HG03025 (cell line): Measurements from ENCODE around the gene PLA1A.
"Not testable (repeated sequence)": the region's sequence is repeated elsewhere in the genome, so short reads cannot be mapped to it uniquely, and the experiment has no call there.

ENCODE experiments used
- ATAC-seq: cut with Tn5 transposase; IDR thresholded peaks from one replicate; pipeline ENCODE4 v1.9.1; 2021; ENCODE audit warnings: mild to moderate bottlenecking, moderate library complexity; ENCODE audit not compliant: unreplicated experiment, low FRiP score

PLA1A gene, protein sequence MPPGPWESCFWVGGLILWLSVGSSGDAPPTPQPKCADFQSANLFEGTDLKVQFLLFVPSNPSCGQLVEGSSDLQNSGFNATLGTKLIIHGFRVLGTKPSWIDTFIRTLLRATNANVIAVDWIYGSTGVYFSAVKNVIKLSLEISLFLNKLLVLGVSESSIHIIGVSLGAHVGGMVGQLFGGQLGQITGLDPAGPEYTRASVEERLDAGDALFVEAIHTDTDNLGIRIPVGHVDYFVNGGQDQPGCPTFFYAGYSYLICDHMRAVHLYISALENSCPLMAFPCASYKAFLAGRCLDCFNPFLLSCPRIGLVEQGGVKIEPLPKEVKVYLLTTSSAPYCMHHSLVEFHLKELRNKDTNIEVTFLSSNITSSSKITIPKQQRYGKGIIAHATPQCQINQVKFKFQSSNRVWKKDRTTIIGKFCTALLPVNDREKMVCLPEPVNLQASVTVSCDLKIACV

DNA sequence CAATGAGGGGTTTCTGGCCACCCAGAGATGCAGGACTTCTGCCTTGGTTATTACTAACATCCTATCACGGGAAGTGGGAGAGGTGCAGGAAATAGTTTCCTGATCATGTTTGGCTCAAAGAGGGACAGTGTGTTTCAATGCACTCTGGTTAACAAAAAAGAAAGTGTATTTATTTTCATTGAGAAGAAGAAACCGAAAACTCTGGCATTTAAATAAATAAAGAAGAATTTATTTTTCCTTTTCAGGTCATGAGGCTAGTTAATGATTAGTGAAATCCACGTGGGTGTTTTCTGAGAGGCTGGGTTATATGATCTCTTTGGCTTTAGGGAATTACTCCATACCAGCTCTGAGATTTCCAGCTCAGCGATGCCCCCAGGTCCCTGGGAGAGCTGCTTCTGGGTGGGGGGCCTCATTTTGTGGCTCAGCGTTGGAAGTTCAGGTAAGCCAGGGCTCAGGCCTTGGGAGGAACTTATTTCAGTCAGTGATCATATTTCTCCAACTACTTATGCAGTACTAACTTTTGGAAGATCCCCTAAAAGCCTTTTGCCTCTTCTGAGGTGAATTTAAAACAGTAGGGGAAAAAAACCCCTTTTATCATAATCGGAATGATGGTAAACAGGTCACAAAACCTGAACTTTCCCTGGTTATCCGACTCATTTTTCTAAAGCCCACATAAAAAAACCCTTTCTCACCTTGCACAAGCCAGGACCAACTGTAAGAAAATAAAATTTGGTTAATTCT, at the start of gene PLA1A:
PLA1A (plus strand) TSS at position 338 of the 741 bp plus-strand sequence; CDS start at position 367, 29 bp downstream.
- no peak for ATAC-seq

DNA sequence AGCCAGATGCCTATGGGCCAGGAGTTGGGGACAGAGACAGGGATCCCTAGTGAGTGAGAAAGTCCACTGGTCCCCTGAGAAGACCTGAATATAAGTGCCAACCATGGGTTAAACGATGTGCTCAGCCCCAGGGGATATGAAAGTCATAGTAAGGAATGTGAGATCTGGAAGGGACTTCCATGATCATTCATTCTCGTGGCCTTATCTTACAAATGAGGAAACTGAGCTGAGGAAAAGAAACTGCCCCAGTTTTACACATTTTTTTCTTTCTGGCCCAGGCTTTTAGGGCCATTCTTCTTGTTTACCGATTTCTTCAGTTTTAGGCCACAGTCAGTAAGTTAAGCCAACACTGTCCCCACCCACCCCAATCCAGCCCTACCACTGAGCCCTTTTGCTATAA, 49.3 kb upstream of the PLA1A start:
- no peak for ATAC-seq

DNA sequence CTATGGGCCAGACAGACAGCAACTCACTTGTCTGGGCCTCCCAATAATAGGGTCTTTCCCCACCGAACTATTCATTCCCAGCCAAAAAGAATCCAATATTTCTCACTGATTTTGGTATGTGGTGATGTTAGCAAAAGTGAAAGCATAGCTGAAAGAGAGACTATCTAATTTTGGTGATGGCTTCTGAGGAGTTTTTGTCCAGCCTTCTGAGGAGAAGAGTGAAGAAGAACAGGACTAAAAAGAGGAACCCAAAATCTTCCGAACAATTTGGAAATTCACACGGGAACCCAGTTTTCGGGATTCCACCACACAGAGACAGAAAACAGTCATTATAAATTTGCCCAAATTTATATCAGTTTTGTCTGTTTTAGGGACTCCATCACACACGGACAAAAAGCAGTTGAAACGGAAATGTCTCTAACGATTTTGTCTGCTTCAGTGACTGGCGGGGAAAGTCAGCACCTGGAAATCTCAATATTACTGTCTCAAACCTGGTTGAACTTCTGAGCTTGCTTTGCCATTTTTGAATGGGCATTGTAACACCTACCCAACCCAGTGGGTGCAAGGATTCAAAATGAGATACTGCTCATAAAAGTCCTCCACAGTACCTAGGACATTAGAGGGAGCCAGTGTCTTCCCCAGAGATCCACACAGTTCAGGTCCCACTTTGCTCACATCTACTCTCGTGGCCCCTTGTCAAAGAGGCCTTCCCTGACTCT, 47.3 kb upstream of the PLA1A start:
- ATAC-seq = no peak

DNA sequence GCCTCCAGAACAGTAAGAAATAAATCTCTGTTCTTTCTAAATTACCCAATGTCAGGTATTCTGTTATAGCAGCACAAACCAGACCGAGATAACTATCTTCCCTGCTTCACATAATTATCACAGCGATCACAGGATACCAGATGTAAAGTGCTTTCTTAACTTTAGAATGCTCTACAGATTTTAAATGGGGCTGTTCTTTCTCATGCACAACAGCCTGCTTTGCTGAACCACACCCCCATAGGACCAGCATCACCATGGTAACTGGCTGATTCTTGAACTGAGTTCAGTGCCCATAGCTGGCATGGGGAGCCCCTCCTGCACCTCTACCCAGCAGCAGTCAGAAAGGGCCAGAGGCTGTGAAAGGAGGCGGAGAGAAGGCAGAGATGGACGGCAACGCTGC, 46.1 kb upstream of the PLA1A start:
- no peak for ATAC-seq

DNA sequence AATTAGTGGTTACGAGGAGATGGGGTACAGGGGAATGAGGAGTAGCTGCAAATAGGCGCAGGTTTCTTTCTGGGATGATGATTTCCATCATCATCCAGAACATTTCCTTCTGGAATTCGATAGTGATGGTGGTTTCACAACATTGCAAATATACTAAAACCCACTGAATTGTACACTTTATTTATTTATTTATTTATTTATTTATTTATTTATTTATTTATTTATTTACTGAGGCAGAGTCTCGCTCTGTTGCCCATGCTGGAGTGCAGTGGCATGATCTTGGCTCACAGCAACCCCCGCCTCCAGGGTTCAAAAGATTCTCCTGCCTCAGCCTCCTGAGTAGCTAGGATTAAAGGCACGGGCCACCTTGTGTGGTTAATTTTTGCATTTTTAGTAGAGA, 44.8 kb upstream of the PLA1A start:
- not testable (repeated sequence) for ATAC-seq

DNA sequence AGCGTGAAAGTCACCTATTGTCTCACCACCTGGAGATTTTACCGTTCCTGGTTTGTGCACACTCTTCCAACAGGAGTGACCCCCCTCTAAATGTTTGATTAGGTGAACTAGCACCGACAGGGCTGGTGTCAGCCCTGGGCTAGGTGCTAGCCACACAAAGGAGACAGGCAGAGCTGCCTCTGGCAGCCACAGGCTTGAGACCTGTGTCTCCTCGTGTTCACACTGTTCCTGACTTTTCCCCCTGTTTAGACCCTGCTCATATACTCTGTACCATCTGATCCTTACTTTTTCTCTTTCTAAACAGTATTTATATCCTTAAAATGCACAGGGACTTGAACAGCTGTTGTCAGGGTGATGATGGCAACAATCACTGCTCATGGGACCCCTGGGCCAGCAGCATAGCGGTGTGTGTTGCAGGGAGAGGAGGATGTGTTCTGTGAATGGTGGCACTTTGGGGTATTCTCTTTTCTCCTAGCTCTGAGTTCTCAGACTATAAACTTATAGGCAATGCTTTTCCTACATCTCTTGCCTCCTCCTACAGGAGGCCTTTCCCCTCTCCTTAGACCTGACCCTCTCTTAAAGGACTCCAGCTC, 43.8 kb upstream of the PLA1A start:
- no peak for ATAC-seq

DNA sequence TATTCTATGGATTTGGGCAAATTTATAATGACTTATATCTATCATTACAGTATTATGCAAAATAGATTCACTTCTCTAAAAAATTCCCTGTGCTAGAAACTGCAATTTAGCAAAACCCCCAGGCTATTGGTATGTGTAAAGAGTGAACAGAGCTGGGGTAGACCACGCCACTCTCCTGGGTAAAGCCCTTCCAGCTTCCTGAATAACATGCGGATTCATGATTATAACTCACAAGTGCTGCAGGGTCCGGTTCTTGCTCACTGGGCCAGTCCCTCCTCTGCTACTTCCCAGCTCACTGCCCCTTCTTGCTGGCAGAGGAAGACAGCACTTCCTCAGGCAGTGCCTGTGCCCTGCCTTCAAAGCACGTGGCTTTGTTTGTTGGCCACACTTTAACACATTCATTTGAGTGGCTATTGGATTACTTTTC, 42.4 kb upstream of the PLA1A start:
- ATAC-seq = no peak

DNA sequence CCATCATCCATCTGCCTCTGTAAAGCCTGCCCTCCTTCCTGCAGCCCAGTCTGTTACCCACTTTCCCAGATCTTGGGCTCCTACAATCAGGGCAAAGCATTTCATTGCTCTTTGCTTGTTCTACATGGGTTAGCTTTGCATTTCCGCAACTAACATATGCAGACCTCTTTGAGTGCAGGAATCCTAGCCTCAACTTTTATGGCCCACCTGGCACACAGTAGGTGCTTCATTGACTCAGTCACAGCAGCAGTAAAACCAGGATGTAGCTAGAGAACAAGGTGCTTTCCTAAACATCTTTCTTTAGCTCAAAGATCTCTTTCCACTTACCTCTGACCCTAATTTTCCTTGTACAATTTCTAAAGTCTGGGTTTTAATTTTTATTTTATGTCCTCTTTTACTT, 41.8 kb upstream of the PLA1A start:
- no peak for ATAC-seq

DNA sequence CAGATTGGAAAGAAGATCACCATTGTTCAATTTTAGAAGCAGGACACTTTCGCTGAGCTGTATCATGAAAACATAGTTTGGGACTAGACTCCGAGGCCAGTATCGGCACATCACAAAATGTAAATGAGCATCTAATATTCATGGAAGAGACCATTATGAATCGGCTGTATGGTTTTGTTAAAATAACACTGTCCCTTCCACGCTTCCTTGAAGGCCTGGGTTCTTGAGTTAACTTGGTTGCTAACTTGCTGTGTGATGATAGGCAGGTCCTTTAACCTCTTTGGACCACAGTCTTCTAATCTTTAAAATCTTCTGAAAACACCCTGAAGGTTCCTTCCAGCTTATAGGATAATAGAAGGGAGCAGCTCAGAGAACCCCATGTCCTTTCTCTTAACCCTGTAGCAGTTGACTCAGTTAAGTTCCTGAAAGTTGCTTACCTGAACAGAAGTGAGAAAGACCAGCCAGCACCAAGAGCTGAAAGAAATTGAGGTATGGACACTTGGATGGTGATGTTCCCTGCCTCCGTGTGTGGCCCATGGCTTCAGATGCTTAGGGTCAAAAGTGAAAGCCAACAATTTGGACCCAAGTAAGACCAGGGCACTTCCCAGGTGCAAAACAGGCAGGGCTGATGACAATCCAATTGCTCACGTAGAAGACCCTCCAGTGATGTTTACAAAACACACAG, 40.4 kb upstream of the PLA1A start:
- no peak for ATAC-seq

DNA sequence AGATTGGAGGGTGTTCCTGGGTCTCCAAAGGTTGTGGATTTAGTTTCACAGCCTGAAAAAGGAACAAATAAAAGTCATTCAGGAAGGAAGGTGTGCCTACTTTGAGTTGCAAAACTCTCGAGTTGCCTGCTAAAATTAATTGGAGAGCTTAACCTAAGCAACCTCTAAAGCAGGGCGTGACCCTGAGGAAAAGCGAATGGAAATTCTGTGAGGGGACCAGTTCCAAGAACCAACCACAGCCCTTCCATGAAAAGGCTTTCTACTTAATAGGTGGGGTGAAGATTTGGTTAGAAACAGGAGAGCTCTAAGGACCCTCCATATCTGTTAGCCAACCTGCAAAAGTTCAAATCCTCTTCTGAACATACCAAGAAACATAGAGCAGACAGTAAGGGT, 39.8 kb upstream of the PLA1A start:
- ATAC-seq = no peak

DNA sequence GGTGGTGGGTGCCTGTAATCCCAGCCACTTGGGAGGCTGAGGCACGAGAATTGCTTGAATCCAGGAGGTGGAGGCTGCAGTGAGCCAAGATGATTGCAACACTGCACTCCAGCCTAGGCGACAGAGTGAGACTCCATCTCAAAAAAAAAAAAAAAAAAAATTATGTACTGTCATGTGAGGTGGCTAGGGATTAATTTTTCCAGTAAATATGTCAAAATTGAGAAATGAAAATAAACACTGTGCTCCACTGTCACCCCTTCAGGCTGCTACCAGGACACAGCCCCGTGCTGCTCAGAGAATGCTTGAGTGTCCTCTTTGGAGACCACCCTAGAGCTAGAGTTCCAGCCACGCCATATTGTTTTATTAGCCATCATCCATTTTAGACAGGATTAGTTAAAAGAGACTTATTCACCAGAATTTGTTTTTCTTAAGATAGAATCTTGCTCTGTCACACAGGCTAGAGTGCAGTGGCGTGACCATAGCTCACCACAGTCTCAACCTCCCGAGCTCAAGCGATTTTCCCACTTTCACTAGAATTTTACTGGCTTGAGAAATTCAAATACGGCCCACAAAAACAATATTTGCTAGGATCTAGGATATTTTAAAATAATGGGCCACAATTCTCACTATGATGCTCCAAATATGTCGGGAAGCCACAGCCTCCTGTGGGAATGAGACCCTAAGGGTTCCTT, 38.9 kb upstream of the PLA1A start:
- no peak for ATAC-seq

DNA sequence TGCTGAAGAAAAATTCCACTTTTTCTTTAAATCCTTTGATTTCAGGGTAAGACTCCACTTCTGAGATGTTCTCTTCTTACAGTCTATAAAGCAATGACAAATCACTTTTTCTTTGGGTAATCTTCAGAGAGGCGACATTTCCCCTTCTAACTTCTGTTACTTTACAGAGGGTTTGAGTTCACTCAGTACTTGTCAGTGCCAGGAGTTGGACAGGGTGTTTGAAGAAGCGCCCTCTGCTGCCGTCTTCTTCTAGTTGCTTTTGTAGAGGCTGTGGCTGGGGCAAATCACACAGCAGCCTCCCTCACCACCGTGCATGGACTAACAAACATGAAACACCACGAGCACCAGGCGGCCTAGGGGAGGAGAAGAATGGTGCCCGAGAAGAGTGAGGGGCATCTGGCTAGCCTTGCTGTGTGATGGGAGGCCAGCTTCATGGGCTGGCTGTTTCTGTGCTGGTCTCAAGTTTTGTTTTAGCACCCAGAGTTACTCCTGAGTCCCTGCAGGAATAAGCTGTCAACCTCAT, 38.2 kb upstream of the PLA1A start, which contains the start of gene CD80:
CD80 (minus strand) TSS at position 174 of the 523 bp plus-strand sequence. CDS start 1,886 bp downstream, outside the sequence.
- peak; percentile 59 for ATAC-seq

DNA sequence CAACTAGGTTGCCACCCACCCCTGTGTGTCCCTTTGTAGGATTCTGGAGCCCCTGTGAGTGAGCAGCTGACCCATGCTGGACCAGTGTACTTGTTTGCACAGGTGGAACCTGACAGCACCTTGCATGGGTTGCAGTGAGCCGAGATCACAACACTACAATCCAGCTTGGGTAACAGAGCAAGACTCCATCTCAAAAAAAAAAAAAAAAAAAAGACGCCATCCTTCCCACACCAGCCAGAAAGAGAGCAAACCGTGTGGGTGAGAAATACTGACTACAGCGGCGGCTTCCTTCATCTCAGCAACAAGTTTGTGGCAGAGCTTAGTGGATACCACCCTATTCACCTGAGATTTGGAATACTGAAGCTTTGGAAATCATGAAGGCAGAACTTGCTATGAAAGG, 37.5 kb upstream of the PLA1A start:
- no peak for ATAC-seq

DNA sequence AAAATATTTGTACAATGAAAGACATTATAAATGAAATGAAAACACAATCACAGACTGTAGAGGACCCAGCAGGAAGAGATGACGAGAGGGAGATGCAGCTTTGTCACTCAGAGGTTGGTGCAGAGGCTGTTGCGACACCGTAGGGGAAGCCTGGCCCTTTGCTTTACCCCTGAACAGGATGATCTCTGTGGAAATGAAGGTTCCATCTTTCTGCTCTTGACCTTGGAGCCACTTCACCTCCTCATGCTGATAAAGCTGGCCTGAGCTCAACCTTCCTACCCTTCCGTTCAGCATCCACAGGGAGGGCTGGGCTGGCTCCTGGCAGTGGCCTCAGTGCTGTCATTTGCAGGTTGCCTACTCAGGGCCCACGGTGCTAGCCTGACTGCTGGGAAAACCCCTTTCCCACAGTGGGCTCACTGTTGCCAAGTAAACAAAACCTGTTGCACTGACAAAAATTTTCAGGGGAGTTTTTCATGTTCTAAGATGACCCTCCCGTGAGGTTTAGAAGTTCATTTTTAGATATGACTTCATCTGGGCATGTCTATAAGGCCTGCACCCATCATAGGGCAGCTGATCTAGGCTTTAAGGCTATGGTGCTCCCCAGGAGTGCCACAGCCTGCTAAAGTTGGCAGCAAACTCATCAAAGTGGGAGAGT, 35.3 kb upstream of the PLA1A start:
- peak; percentile 46 for ATAC-seq

DNA sequence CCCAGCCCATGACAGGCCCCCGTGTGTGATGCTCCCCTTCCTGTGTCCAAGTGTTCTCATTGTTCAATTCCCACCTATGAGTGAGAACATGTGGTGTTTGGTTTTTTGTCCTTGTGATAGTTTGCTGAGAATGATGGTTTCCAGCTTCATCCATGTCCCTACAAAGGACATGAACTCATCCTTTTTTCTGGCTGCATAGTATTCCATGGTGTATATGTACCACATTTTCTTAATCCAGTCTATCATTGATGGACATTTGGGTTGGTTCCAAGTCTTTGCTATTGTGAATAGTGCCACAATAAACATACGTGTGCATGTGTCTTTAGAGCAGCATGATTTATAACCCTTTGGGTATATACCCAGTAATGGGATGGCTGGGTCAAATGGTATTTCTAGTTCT, 34.4 kb upstream of the PLA1A start:
- not testable (repeated sequence) for ATAC-seq

DNA sequence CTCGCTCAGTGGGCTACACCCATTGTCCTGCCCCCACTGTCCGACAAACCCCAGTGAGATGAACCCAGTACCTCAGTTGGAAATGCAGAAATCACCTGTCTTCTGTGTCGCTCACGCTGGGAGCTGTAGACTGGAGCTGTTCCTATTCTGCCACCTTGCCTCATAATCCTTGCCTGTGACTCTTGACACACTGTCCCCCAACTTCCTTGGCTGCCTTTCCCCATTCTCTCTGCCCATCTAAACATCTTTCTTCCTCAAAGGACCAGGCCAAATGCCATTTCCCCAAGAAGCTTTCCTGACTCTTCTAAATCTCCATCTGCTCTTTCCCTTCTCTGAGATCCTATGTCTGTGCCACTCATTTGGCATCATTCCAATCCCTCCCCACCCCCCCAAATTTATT, 28.5 kb upstream of the PLA1A start:
- no peak for ATAC-seq

DNA sequence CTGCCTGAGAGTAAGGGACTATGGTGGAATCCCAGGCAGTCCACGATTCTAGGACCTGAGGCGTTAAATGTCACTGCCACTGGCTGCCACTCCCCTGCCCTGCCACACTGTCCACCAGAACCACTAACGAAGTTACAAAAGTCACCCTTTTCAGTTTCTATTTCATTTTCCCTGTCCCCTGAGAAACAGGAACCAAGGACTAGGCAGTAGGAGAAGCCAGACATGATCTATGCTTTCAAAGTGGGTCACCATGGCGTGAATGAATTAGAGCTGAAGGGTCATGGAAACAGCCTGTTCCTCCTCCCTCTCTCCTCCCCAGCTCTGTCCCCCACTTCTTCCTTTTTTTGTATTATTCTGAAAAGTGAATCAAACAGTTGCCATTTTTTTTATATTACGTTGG, 27.5 kb upstream of the PLA1A start:
- no peak for ATAC-seq

DNA sequence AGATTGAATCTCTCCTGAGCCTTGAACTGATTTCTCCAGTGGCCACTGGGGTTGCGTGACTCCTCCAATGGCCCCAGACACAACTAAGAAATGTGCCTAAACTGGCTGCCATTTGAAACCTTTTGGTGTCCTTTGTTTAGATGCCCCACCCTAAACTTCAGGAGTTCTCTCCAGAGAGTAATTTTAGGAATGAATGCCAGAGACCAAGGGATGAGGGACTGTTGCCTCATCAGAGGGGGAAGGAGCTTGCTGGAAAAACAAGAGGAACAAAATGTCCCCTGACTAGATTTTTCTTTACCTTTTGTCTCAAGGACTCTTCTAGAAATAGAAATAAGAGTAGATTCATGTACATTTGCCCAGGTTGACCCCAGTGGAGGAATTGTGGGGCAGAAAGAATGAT, 26.5 kb upstream of the PLA1A start:
- no peak for ATAC-seq

DNA sequence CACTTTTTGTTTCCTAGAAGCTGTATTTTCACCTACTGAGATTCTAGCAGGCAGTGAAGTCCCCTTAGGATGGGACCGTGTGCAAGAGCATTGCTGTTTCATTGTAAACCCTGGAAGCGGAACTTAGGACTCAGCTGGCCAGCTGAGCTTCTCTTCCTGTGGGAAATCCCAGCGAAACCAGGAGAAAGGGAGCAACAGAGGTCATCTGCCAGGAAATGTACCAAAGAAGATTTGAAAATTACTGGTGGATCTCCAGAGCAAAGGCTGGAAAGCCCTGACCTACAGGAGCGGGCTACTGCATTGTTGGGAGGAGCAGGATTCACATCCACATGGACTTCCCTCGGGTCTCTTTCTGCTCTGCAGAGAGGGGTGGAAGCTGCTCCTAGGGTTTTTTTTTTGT, 26.0 kb upstream of the PLA1A start:
- ATAC-seq = no peak
